GM18499 (cell line): Measurements from ENCODE around the gene TCF7L2.

Source experiments
- ATAC-seq: cut with Tn5 transposase; IDR thresholded peaks from one replicate; pipeline ENCODE4 v1.9.1; 2021; ENCODE audit warnings: moderate number of reproducible peaks; ENCODE audit not compliant: insufficient read depth, unreplicated experiment

The TCF7L2 gene

GRCh38 chr10:113165673-113166072, 215.6 kb downstream of the TCF7L2 start:
- no peak for ATAC-seq

- no peak for ATAC-seq
Observed at GRCh38 chr10:113167702-113168101, 217.7 kb downstream of the TCF7L2 start.

- no peak for ATAC-seq
Observed at GRCh38 chr10:113168584-113168983, 218.5 kb downstream of the TCF7L2 start.

- no peak for ATAC-seq
Observed at GRCh38 chr10:113169111-113169510, 219.1 kb downstream of the TCF7L2 start.

- ATAC-seq = peak; percentile 91
Observed at GRCh38 chr10:113169853-113170460, 219.9 kb downstream of the TCF7L2 start.

- no peak for ATAC-seq
Observed at GRCh38 chr10:113171662-113172061, 221.6 kb downstream of the TCF7L2 start.

- ATAC-seq = no peak
Observed at GRCh38 chr10:113175176-113175575, 225.1 kb downstream of the TCF7L2 start.

GRCh38 chr10:113175756-113176651, 226.0 kb downstream of the TCF7L2 start:
- ATAC-seq = no peak

- no peak for ATAC-seq
Observed at GRCh38 chr10:113176652-113177155, 226.7 kb downstream of the TCF7L2 start.

- no peak for ATAC-seq
Observed at GRCh38 chr10:113177156-113177935, 227.3 kb downstream of the TCF7L2 start.

- ATAC-seq = no peak
Observed at GRCh38 chr10:113177936-113178335, 227.9 kb downstream of the TCF7L2 start.

- no peak for ATAC-seq
Observed at GRCh38 chr10:113178771-113179170, 228.7 kb downstream of the TCF7L2 start.

- ATAC-seq = no peak
Observed at GRCh38 chr10:113179265-113179664, 229.2 kb downstream of the TCF7L2 start.

- no peak for ATAC-seq
Observed at GRCh38 chr10:113179966-113180365, 229.9 kb downstream of the TCF7L2 start.

GRCh38 chr10:113180401-113181154, 230.5 kb downstream of the TCF7L2 start:
- no peak for ATAC-seq

GRCh38 chr10:113182154-113182553, 232.1 kb downstream of the TCF7L2 start:
- ATAC-seq = no peak

GRCh38 chr10:113183573-113183972, 233.5 kb downstream of the TCF7L2 start:
- no peak for ATAC-seq

- no peak for ATAC-seq
Observed at GRCh38 chr10:113187063-113187777, 237.2 kb downstream of the TCF7L2 start.

GRCh38 chr10:113199459-113199858, 249.4 kb downstream of the TCF7L2 start:
- ATAC-seq = no peak
